ENCODE measurements around the gene RAB35.

The RAB35 gene

DNA sequence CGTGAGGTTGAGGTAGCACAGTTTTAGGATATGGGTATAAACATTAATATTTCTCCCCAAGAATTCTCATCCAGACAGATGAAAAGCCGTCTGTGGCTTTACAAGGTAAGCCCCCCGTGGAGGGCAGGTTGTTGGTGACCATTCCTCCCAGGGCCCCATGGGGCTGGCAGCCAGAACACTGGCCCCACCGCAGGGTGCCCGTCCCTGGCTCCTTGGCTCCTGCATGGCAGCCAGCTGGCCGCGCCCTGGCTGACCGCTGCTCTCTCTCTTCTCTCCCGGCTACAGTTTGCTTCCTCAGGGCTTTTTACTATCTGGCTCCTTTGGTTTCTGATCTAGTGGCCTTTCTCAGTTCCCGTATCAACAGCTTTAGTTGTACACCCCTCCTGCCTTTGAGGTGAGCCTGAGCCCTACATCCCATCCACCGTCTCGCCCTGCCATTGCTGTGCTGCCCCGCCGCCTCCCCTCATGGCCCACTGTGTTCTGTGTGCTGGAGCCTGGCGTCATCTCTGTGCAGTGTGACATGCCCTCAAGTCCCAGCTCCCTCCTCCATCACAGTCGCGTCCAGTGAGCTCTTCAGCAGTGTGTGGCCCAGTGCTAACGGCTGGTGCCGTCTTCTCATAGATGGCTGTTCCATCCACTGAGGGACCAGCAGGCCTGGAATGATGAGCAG, 25.8 kb downstream of the RAB35 start:
- TF ChIP-seq, protein P1, sequence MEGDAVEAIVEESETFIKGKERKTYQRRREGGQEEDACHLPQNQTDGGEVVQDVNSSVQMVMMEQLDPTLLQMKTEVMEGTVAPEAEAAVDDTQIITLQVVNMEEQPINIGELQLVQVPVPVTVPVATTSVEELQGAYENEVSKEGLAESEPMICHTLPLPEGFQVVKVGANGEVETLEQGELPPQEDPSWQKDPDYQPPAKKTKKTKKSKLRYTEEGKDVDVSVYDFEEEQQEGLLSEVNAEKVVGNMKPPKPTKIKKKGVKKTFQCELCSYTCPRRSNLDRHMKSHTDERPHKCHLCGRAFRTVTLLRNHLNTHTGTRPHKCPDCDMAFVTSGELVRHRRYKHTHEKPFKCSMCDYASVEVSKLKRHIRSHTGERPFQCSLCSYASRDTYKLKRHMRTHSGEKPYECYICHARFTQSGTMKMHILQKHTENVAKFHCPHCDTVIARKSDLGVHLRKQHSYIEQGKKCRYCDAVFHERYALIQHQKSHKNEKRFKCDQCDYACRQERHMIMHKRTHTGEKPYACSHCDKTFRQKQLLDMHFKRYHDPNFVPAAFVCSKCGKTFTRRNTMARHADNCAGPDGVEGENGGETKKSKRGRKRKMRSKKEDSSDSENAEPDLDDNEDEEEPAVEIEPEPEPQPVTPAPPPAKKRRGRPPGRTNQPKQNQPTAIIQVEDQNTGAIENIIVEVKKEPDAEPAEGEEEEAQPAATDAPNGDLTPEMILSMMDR (IDR thresholded peaks at IDR 0.05; ENCODE audit: low read depth, low read length, missing control alignments) = no peak
- DNase-seq (ENCODE audit: extremely low read depth, low read depth) = no peak

DNA sequence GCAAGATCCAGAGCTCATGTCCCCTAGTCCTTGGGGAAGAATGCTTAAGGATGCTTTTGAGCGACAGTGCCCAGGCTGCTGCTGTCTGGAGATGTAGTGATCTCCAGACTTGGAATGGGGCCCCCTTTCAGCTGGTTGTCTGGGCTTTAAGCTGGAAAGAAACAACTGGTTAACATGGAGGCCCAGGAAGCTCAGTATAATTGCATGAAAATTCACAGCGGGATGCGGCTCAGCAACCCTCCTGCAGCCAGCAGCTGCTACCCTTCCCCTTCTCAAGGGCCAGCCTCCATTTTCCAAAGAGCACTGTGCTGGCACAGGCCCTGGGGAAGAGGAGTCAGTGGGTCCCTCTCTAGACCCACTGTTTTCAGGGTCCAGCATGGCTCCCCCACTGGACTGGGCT, 26.3 kb downstream of the RAB35 start:
- TF ChIP-seq, protein P1 (IDR thresholded peaks at IDR 0.05; ENCODE audit: low read depth, low read length, missing control alignments) = no peak

More for the DNA sequence above, 25.8 kb downstream of the RAB35 start:
- H3K4me3 ChIP-seq (replicated peaks; ENCODE audit: low read depth, low read length) = no peak overlapping the region

DNA sequence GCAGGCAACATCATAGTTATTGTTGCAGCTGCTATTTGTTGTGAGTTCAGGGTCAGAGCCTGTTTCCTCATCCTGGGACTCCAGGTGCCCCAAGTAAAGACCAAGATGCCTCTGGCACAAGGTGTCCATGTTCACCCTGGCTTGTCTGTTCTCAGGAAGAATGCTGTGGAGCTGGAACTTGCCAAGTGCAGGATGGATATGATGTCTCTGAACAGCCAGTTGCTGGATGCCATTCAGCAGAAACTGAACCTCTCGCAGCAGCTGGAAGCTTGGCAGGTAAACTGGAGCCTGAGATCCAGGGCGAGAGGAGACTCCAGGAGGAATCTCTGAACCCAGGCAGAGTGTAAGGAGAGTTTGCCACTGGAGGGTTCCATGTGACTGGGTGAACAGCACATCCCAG, 26.8 kb downstream of the RAB35 start:
- H3K4me3 ChIP-seq (replicated peaks; ENCODE audit: low read depth, low read length) = no peak overlapping the region
- TF ChIP-seq, protein P1 (IDR thresholded peaks at IDR 0.05; ENCODE audit: low read depth, low read length, missing control alignments) = no peak
- no peak for DNase-seq (ENCODE audit: extremely low read depth, low read depth)

More for the DNA sequence above, 26.3 kb downstream of the RAB35 start:
- DNase-seq (ENCODE audit: extremely low read depth, low read depth) = no peak
- no peak overlapping the region for H3K4me3 ChIP-seq (replicated peaks; ENCODE audit: low read depth, low read length)

- TF ChIP-seq, protein P1 (IDR thresholded peaks at IDR 0.05; ENCODE audit: low read depth, low read length, missing control alignments) = no peak
- no peak overlapping the region for H3K4me3 ChIP-seq (replicated peaks; ENCODE audit: low read depth, low read length)
- DNase-seq (ENCODE audit: extremely low read depth, low read depth) = no peak
These were observed 27.4 kb downstream of the RAB35 start for GRCh38 chr12:120089105-120089504.

GRCh38 chr12:120086801-120087621, 29.5 kb downstream of the RAB35 start:
- H3K4me3 ChIP-seq (replicated peaks; ENCODE audit: low read depth, low read length) = peak overlapping the region; percentile 40

DNA sequence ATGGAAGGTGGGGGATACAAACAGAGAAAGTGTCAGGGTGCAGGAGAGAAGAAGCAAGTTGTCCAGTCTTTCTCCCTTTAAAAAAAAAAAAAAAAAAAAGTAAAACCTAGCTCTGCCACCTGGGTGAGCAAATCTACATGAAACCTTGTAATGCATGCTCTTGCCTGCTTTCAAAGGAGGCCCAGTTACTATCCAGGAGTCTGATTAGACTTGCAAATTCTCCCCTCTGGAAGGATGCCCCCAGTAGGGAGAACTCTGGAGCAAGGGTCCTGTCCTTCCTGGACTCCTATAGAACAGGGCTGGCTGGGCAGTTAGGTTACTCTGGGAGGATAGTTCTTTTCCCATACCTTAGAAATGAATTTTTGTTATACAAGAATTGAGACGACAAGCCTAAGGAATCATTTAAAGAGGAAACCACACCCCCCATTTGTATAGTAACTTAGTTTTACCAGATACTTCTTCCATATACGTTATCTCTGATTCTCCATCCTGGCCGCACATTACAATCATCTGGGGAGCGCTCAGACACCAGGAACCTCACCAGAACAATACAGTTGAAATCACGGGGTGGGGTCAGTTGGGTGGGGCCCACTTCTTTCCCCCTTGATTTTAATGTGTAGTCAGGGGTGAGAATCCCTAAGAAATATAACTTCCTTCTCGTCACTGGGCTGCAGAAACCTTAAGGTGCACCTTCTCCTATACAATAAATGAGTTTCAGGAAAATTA, 30.5 kb downstream of the RAB35 start:
- TF ChIP-seq, protein P1 (IDR thresholded peaks at IDR 0.05; ENCODE audit: low read depth, low read length, missing control alignments) = no peak
- DNase-seq (ENCODE audit: extremely low read depth, low read depth) = no peak
- H3K4me3 ChIP-seq (replicated peaks; ENCODE audit: low read depth, low read length) = no peak overlapping the region

More at GRCh38 chr12:120086801-120087621, 29.5 kb downstream of the RAB35 start:
- TF ChIP-seq, protein P1 (IDR thresholded peaks at IDR 0.05; ENCODE audit: low read depth, low read length, missing control alignments) = peak; percentile 96
- DNase-seq (ENCODE audit: extremely low read depth, low read depth) = peak; percentile 98
